Cardiac muscle cell (in vitro differentiated cells and primary cell): ENCODE measurements around the gene BTBD18. TPM values are rescaled to one million over a fixed set of nuclear protein-coding genes. Genes with fewer than 3 reads are reported as not detected.

Experiments used
- DNase-seq, 2 donors: peaks; one replicate each; pipeline versions ENCODE4 v3.0.0 to v3.0.0-alpha.2; 2010 to 2017; ENCODE audit warnings: low read depth in 1 of 2, low spot score in 1 of 2
- H3K27ac ChIP-seq: fragments of 200-600 bp; sonication (generic); 2 replicates; pipeline ENCODE4 v1.5.1; 2016
- H3K27me3 ChIP-seq: fragments of 200-600 bp; sonication (generic); 2 replicates; pipeline ENCODE4 v1.6.0; 2016; ENCODE audit warnings: control low read depth
- H3K36me3 ChIP-seq: fragments of 200-600 bp; sonication (generic); 2 replicates; pipeline ENCODE4 v1.5.1; 2016; ENCODE audit warnings: control low read depth
- H3K4me1 ChIP-seq: fragments of 200-600 bp; sonication (generic); 2 replicates; pipeline ENCODE4 v1.8.1; 2017; ENCODE audit warnings: low read depth, mild to moderate bottlenecking, mixed run types
- H3K4me3 ChIP-seq: fragments of 200-600 bp; sonication (generic); 2 replicates; pipeline ENCODE4 v1.5.1; 2016; ENCODE audit warnings: mild to moderate bottlenecking
- H3K9me3 ChIP-seq: fragments of 200-600 bp; sonication (generic); 2 replicates; pipeline ENCODE4 v1.5.1; 2017; ENCODE audit warnings: low read depth, mild to moderate bottlenecking, control low read depth
- CTCF ChIP-seq: IDR thresholded peaks from 2 replicates; pipeline ENCODE4 v1.5.1; 2012; ENCODE audit warnings: low read depth, mild to moderate bottlenecking, low read length
- polyA plus RNA-seq: library from polyadenylated mRNA; unstranded; fragments of >200 nt; fragmentation: Nextera tagmentation; extraction: Ambion mirVana; gene quantifications from 2 replicates; pipeline ENCODE4 v1.2.1, GENCODE V29; 2016
- total RNA-seq: library from RNA; depleted of rRNA; stranded (reverse); fragments of >200 nt; gene quantifications from 2 replicates; pipeline ENCODE4 v1.2.3, GENCODE V29; 2016

BTBD18 gene
- total and polyA plus RNA-seq, 2 experiments from 2014 or later: 1.5 TPM; not detected in 1

GRCh38 chr11:57764566-57764965 is 12.9 kb upstream of the BTBD18 start:
- Histone ChIP-seq H3K4me3 (peak overlapping the region; percentile 100), H3K4me1 (peaks cover 19% of the 10 kb centered on the region), H3K9me3 (no peaks in the 10 kb centered on the region), H3K36me3 (peaks cover 5% of the 10 kb centered on the region), H3K27ac (peak overlapping the region; percentile 100), H3K27me3 (no peaks in the 10 kb centered on the region)
- no peak for DNase-seq
- TF ChIP-seq CTCF: no peak

- Histone ChIP-seq H3K4me1 (peaks cover 19% of the 10 kb centered on the region), H3K27me3 (no peaks in the 10 kb centered on the region), H3K4me3 (peak overlapping the region; percentile 100), H3K36me3 (peaks cover 5% of the 10 kb centered on the region), H3K27ac (peak overlapping the region; percentile 100), H3K9me3 (no peaks in the 10 kb centered on the region)
- no peak for TF ChIP-seq CTCF
- DNase-seq: no peak
These were observed 12.4 kb upstream of the BTBD18 start for GRCh38 chr11:57764021-57764420.

- peak; percentile 55 for TF ChIP-seq CTCF
- Histone ChIP-seq H3K27ac (peak overlapping the region; percentile 100), H3K27me3 (no peaks in the 10 kb centered on the region), H3K4me1 (peaks cover 19% of the 10 kb centered on the region), H3K36me3 (peaks cover 5% of the 10 kb centered on the region), H3K4me3 (peak overlapping the region; percentile 100), H3K9me3 (no peaks in the 10 kb centered on the region)
- peak; percentile 50 to 55 for DNase-seq
These were observed 11.9 kb upstream of the BTBD18 start for GRCh38 chr11:57763568-57763967.

DNA sequence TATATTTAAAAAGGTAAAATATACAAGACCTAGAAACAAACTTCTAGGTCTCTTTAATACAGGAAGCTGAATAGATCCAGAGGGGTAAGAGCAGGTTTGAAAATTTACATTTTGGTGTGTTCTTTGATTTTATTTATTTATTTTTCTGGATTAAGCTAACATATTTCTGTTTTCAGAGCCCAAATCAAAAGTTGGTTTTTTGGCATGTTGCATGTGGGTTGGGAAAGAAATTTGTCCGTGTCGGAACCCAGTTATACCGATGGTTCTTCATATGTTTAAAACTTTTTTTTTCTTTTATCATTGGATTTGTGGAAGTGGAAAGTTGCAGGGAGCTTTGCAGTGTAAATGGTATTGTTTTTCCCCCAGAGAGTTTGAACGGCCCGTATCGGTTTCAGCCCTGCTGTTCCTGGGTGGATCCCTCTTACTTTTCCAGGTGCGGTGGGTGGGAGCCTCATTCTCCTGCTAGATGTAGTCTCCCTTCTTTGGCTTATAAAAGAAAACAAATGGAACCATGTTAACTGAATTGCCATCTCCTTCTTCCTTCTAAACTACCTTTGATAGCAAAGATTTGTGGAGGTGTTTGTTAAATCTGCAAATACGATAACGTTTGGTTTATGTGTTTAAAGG is 10.7 kb upstream of the BTBD18 start:
- Histone ChIP-seq H3K27me3 (no peaks in the 10 kb centered on the region), H3K36me3 (peaks cover 5% of the 10 kb centered on the region), H3K9me3 (no peaks in the 10 kb centered on the region), H3K4me1 (peaks cover 19% of the 10 kb centered on the region), H3K4me3 (peak overlapping the region; percentile 100), H3K27ac (peak overlapping the region; percentile 100)
- DNase-seq: peak in 1 of 2 donors; percentile 26
- TF ChIP-seq CTCF: no peak

- no peak for TF ChIP-seq CTCF
- Histone ChIP-seq H3K27ac (peak within 1 kb of the TSS; percentile 100), H3K36me3 (peaks cover 5% of the 10 kb centered on the region), H3K9me3 (no peaks in the 10 kb centered on the region), H3K4me1 (peaks cover 19% of the 10 kb centered on the region), H3K27me3 (no peaks in the 10 kb centered on the region), H3K4me3 (peak within 1 kb of the TSS; percentile 100)
- DNase-seq: peak; percentile 95 to 99
These were observed 9.9 kb upstream of the BTBD18 start, which contains the start of gene CTNND1 for GRCh38 chr11:57761301-57762234. TSS of gene CTNND1 (plus strand) at chr11:57761802. CDS start at chr11:57791479, 29,677 bp downstream.
